ENCODE data around the gene EIF4A3.

GRCh38 chr17:80177986-80178595 is 31.2 kb upstream of the EIF4A3 start:
- TF ChIP-seq POLR2AphosphoS5 (IDR thresholded peaks at IDR 0.05; ENCODE audit: borderline replicate concordance, low read depth, low read length) (no peak), EZH2 (IDR thresholded peaks at IDR 0.05) (no peak), FOXP2 (optimal IDR thresholded peaks at IDR 0.05; ENCODE audit: control extremely low read depth, extremely low read length, insufficient read depth) (no peak)
